CD4-positive, CD25-positive, alpha-beta regulatory T cell (primary cell): Measurements from ENCODE around the gene RNF38. TPM values are rescaled to one million over a fixed set of nuclear protein-coding genes. Genes with fewer than 3 reads are reported as not detected.

ENCODE experiments used
- ATAC-seq, 2 donors: fragments of 150-1000 bp; cut with Tn5 transposase; one replicate each; pipeline ENCODE4 v1.10.0; 2021; ENCODE audit warnings: low read depth in 2 of 2, moderate number of reproducible peaks in 2 of 2, moderate library complexity in 1 of 2
- DNase-seq, 3 donors: peaks; one replicate each; pipeline versions ENCODE4 v3.0.0 to v3.0.0-alpha.2; 2012 to 2022; ENCODE audit warnings: mixed read lengths in 1 of 3
- H3K27ac ChIP-seq: one replicate; pipeline ENCODE4 v1.7.0; 2013; ENCODE audit warnings: mild to moderate bottlenecking, low read length; ENCODE audit not compliant: insufficient read depth, poor library complexity, severe bottlenecking
- H3K27me3 ChIP-seq: one replicate; pipeline ENCODE4 v1.7.0; 2013; ENCODE audit warnings: low read length; ENCODE audit not compliant: control insufficient read depth, insufficient read depth
- H3K36me3 ChIP-seq: one replicate; pipeline ENCODE4 v1.7.0; 2013; ENCODE audit warnings: mild to moderate bottlenecking, low read length, moderate library complexity; ENCODE audit not compliant: control insufficient read depth, insufficient read depth
- H3K4me1 ChIP-seq: 2 replicates; pipeline ENCODE4 v1.7.0; 2013; ENCODE audit warnings: mild to moderate bottlenecking, low read length; ENCODE audit not compliant: insufficient read depth, control insufficient read depth, poor library complexity, severe bottlenecking
- H3K4me3 ChIP-seq: one replicate; pipeline ENCODE4 v1.7.0; 2013; ENCODE audit warnings: low read depth, mild to moderate bottlenecking, low read length, moderate library complexity
- H3K9me3 ChIP-seq, 2 experiments: 1 replicate in 1 of 2; 2 replicates in 1 of 2; pipeline ENCODE4 v1.7.0; 2013; ENCODE audit warnings: low read length in 2 of 2, mild to moderate bottlenecking in 1 of 2, moderate library complexity in 1 of 2; ENCODE audit not compliant: control insufficient read depth in 2 of 2
- H3K27ac Mint-ChIP-seq, 3 donors: one replicate each; pipeline ENCODE4 v1.8.0; 2020 to 2022; ENCODE audit warnings: mild to moderate bottlenecking in 3 of 3, mixed read lengths in 3 of 3, moderate library complexity in 2 of 3
- H3K27me3 Mint-ChIP-seq: one replicate; pipeline ENCODE4 v1.8.0; 2022; ENCODE audit warnings: mild to moderate bottlenecking, mixed read lengths
- H3K36me3 Mint-ChIP-seq: one replicate; pipeline ENCODE4 v1.8.0; 2020; ENCODE audit warnings: mixed read lengths
- H3K4me1 Mint-ChIP-seq, 4 donors: one replicate each; pipeline ENCODE4 v1.8.0; 2020 to 2022; ENCODE audit warnings: mixed read lengths in 4 of 4, mild to moderate bottlenecking in 1 of 4
- H3K4me3 Mint-ChIP-seq, 4 donors: one replicate each; pipeline ENCODE4 v1.8.0; 2020 to 2022; ENCODE audit warnings: mild to moderate bottlenecking in 4 of 4, mixed read lengths in 4 of 4, moderate library complexity in 3 of 4
- H3K9me3 Mint-ChIP-seq, 7 donors: one replicate each; pipeline ENCODE4 v1.8.0; 2020 to 2022; ENCODE audit warnings: mixed read lengths in 7 of 7, mild to moderate bottlenecking in 3 of 7, moderate library complexity in 2 of 7
- polyA plus RNA-seq, 4 donors: library from polyadenylated mRNA; unstranded; fragments of 300-500 nt; fragmentation: Illumina TruSeq; gene quantifications; one replicate each; pipeline ENCODE4 v1.2.3, GENCODE V29; 2021
- total RNA-seq: library from RNA; stranded (reverse); gene quantifications from one replicate; pipeline ENCODE4 v1.2.3, GENCODE V29; 2022

RNF38 gene
- total and polyA plus RNA-seq, 5 donors from 2014 or later, result 16.0 to 103 (median 20.8) TPM

- DNase-seq (no peak), ATAC-seq (no peak)
- Mint-ChIP-seq H3K27ac (peak overlapping the region in 1 of 3 donors; percentile 60), H3K36me3 (peaks cover 48% of the 10 kb centered on the region), H3K27me3 (no peaks in the 10 kb centered on the region), H3K4me1 (peaks cover 0 to 11% (median 5%) of the 10 kb centered on the region in 4 donors), H3K4me3 (no peak overlapping the region), H3K9me3 (no peaks in the 10 kb centered on the region)
- Histone ChIP-seq H3K4me3 (no peak overlapping the region), H3K4me1 (no peaks in the 10 kb centered on the region), H3K27me3 (no peaks in the 10 kb centered on the region), H3K36me3 (peaks cover 87% of the 10 kb centered on the region), H3K9me3 (no peaks in the 10 kb centered on the region), H3K27ac (no peak overlapping the region)
Observed at GRCh38 chr9:36345103-36345846, 54.8 kb downstream of the RNF38 start.

DNA sequence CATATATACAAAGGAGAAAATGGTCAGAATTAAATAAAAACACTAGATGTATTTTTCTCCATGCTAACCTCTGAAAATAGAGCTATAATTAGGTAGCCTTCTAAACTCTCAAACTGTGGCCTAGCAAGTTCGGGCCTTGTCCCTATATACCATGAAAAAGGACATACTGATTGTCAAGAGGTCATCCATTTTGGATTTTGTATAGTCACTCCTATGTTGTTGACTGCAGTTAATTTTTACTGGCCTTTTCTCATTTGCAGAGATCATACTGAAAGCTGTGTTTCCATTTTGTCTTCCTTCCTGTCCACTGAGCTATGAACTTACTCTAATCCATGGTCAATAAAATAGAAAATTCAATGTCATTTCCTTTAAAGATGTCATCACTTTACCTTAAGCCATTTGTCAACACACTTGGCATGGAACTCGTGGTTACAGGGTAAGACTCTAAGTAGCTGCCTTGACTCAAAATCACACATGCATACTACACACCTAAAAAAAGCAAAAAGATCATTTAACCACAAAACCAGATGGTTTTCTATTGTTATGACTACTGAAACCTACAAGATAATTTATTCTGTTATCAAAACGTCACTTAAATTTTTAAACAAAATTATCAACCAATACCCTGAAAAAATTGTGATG is 58.0 kb downstream of the RNF38 start:
- Histone ChIP-seq H3K9me3 (no peaks in the 10 kb centered on the region), H3K4me1 (no peaks in the 10 kb centered on the region), H3K4me3 (no peak overlapping the region), H3K27me3 (no peaks in the 10 kb centered on the region), H3K27ac (no peak overlapping the region), H3K36me3 (peaks cover 88% of the 10 kb centered on the region)
- H3K9me3 Mint-ChIP-seq, result no peaks in the 10 kb centered on the region
- no peak overlapping the region for H3K4me3 Mint-ChIP-seq
- H3K27me3 Mint-ChIP-seq, result no peaks in the 10 kb centered on the region
- peak; percentile 22 to 28 for ATAC-seq
- peak overlapping the region in 2 of 3 donors; percentile 22 to 56 for H3K27ac Mint-ChIP-seq
- DNase-seq, result peak in 1 of 3 donors; percentile 63
- H3K4me1 Mint-ChIP-seq, result peaks cover 0 to 11% (median 4%) of the 10 kb centered on the region in 4 donors
- H3K36me3 Mint-ChIP-seq, result peaks cover 46% of the 10 kb centered on the region

GRCh38 chr9:36337865-36338264 is 62.2 kb downstream of the RNF38 start:
- Mint-ChIP-seq H3K4me1 (peaks cover 0 to 3% (median under 1%) of the 10 kb centered on the region in 4 donors), H3K36me3 (peaks cover 39% of the 10 kb centered on the region), H3K9me3 (no peaks in the 10 kb centered on the region), H3K27ac (peak overlapping the region in 1 of 3 donors; percentile 38), H3K27me3 (no peaks in the 10 kb centered on the region), H3K4me3 (no peak overlapping the region)
- Histone ChIP-seq H3K4me1 (no peaks in the 10 kb centered on the region), H3K4me3 (no peak overlapping the region), H3K36me3 (peaks cover 77% of the 10 kb centered on the region), H3K9me3 (no peaks in the 10 kb centered on the region), H3K27ac (no peak overlapping the region), H3K27me3 (no peaks in the 10 kb centered on the region)
- DNase-seq (no peak), ATAC-seq (no peak)

DNA sequence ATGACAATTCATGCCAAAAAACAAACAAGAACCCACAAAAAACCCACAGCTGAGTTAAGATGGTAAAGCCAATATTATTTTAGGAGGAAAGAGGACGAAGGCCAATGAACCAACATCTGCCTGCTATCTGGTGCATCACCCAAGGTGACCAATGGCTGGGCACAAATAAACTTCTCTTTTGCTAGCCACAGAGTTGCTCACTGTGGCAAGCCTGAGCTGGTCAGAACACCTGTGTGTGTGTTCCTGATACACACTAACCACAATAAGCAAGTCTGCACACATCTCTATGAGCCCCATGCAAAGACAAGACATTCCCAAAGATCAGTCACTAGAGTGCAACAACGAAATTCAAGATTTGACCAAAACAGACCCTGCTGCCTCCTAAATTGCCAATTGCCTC is 63.1 kb downstream of the RNF38 start:
- peaks cover 33% of the 10 kb centered on the region for H3K36me3 Mint-ChIP-seq

GRCh38 chr9:36336131-36336907 is 63.8 kb downstream of the RNF38 start:
- peaks cover 63% of the 10 kb centered on the region for H3K36me3 ChIP-seq
- ATAC-seq, result no peak
- Mint-ChIP-seq H3K4me1 (no peaks in the 10 kb centered on the region), H3K27me3 (no peaks in the 10 kb centered on the region), H3K4me3 (no peak overlapping the region), H3K36me3 (peaks cover 30% of the 10 kb centered on the region), H3K27ac (no peak overlapping the region), H3K9me3 (no peaks in the 10 kb centered on the region)
- H3K27me3 ChIP-seq, result no peaks in the 10 kb centered on the region
- DNase-seq, result no peak
- no peak overlapping the region for H3K4me3 ChIP-seq
- H3K4me1 ChIP-seq, result no peaks in the 10 kb centered on the region
- no peaks in the 10 kb centered on the region for H3K9me3 ChIP-seq
- H3K27ac ChIP-seq, result no peak overlapping the region

More for the DNA sequence above, 63.1 kb downstream of the RNF38 start:
- H3K4me1 Mint-ChIP-seq, result no peaks in the 10 kb centered on the region
- H3K27me3 ChIP-seq, result no peaks in the 10 kb centered on the region
- H3K27me3 Mint-ChIP-seq, result no peaks in the 10 kb centered on the region
- no peak overlapping the region for H3K4me3 ChIP-seq
- H3K9me3 ChIP-seq, result no peaks in the 10 kb centered on the region
- peaks cover 70% of the 10 kb centered on the region for H3K36me3 ChIP-seq
- H3K4me3 Mint-ChIP-seq, result no peak overlapping the region
- H3K27ac Mint-ChIP-seq, result no peak overlapping the region
- no peak for DNase-seq
- no peaks in the 10 kb centered on the region for H3K4me1 ChIP-seq
- ATAC-seq, result no peak
- H3K27ac ChIP-seq, result no peak overlapping the region
- no peaks in the 10 kb centered on the region for H3K9me3 Mint-ChIP-seq

- H3K4me3 ChIP-seq, result no peak overlapping the region
- Mint-ChIP-seq H3K27me3 (no peaks in the 10 kb centered on the region), H3K27ac (peak overlapping the region in 1 of 3 donors; percentile 67), H3K9me3 (no peaks in the 10 kb centered on the region), H3K4me3 (peak overlapping the region in 1 of 4 donors; percentile 51), H3K36me3 (peaks cover 13% of the 10 kb centered on the region), H3K4me1 (peaks cover 5 to 15% (median 6%) of the 10 kb centered on the region in 4 donors)
- H3K27ac ChIP-seq, result no peak overlapping the region
- DNase-seq, result no peak
- H3K36me3 ChIP-seq, result peaks cover 23% of the 10 kb centered on the region
- H3K27me3 ChIP-seq, result no peaks in the 10 kb centered on the region
- H3K9me3 ChIP-seq, result no peaks in the 10 kb centered on the region
- no peak for ATAC-seq
- no peaks in the 10 kb centered on the region for H3K4me1 ChIP-seq
Observed at GRCh38 chr9:36332006-36332405, 68.1 kb downstream of the RNF38 start.

- H3K36me3 Mint-ChIP-seq, result no peaks in the 10 kb centered on the region
- H3K4me3 ChIP-seq, result no peak overlapping the region
- H3K27ac ChIP-seq, result no peak overlapping the region
- no peaks in the 10 kb centered on the region for H3K4me1 ChIP-seq
- H3K27me3 ChIP-seq, result no peaks in the 10 kb centered on the region
- H3K36me3 ChIP-seq, result peaks cover 3% of the 10 kb centered on the region
- no peaks in the 10 kb centered on the region for H3K27me3 Mint-ChIP-seq
- H3K9me3 ChIP-seq, result no peaks in the 10 kb centered on the region
- DNase-seq (peak; percentile 29 to 83 (median 68)), ATAC-seq (peak; percentile 45 to 71)
- H3K27ac Mint-ChIP-seq, result peak overlapping the region in 1 of 3 donors; percentile 61
- H3K4me3 Mint-ChIP-seq, result no peak overlapping the region
- peaks cover 5 to 15% (median 6%) of the 10 kb centered on the region in 4 donors for H3K4me1 Mint-ChIP-seq
- H3K9me3 Mint-ChIP-seq, result no peaks in the 10 kb centered on the region
Observed at GRCh38 chr9:36328798-36329411, 71.2 kb downstream of the RNF38 start.
